SKM-1 (cell line): Measurements from ENCODE around the gene BLTP3B.

Source experiments
- DNase-seq: peaks from one replicate; lab custom pipeline; 2025; ENCODE audit not compliant: unreplicated experiment; lab: John Stamatoyannopoulos, UW

Gene BLTP3B

GRCh38 chr12:100164153-100164704 is 21.6 kb upstream of the BLTP3B start:
- no peak for DNase-seq

GRCh38 chr12:100163416-100164152 is 20.9 kb upstream of the BLTP3B start:
- peak; percentile 2 for DNase-seq

- DNase-seq, result no peak
Observed at GRCh38 chr12:100159391-100160104, 16.9 kb upstream of the BLTP3B start.

GRCh38 chr12:100158535-100158934 is 15.9 kb upstream of the BLTP3B start:
- no peak for DNase-seq

GRCh38 chr12:100157427-100157821 is 14.8 kb upstream of the BLTP3B start:
- no peak for DNase-seq

- no peak for DNase-seq
Observed at GRCh38 chr12:100156731-100157426, 14.2 kb upstream of the BLTP3B start.

GRCh38 chr12:100154474-100155247 is 12.0 kb upstream of the BLTP3B start:
- DNase-seq, result no peak

- DNase-seq, result no peak
Observed at GRCh38 chr12:100153131-100153530, 10.5 kb upstream of the BLTP3B start.

- DNase-seq, result no peak
Observed at GRCh38 chr12:100151769-100152168, 9.1 kb upstream of the BLTP3B start.

- no peak for DNase-seq
Observed at GRCh38 chr12:100146252-100146651, 3.6 kb upstream of the BLTP3B start.

- no peak for DNase-seq
Observed at GRCh38 chr12:100145643-100146042, 3.0 kb upstream of the BLTP3B start.

GRCh38 chr12:100141998-100142850 is 450 bp downstream of the BLTP3B start:
- no peak for DNase-seq

GRCh38 chr12:100141666-100141997 is 1.0 kb downstream of the BLTP3B start:
- no peak for DNase-seq

- no peak for DNase-seq
Observed at GRCh38 chr12:100138803-100139098, 3.9 kb downstream of the BLTP3B start.

GRCh38 chr12:100138048-100138802 is 4.4 kb downstream of the BLTP3B start:
- DNase-seq, result no peak

GRCh38 chr12:100133200-100133599 is 9.5 kb downstream of the BLTP3B start:
- DNase-seq, result no peak

- DNase-seq, result peak; percentile 12
Observed at GRCh38 chr12:100128512-100128908, 14.2 kb downstream of the BLTP3B start.

GRCh38 chr12:100127766-100128511 is 14.7 kb downstream of the BLTP3B start:
- DNase-seq, result peak; percentile 15
